Memory B cell (primary cell): ENCODE data around the gene KRT40.

ENCODE experiments used
- ATAC-seq: fragments of 150-1000 bp; cut with Tn5 transposase; 2 replicates; pipeline ENCODE4 v1.10.0; 2021; ENCODE audit warnings: low read depth, mild to moderate bottlenecking, moderate library complexity
- DNase-seq, 2 donors: peaks; one replicate each; pipeline ENCODE4 v3.0.0; 2022; ENCODE audit warnings: low spot score in 2 of 2
- H3K27ac Mint-ChIP-seq: one replicate; pipeline ENCODE4 v1.8.0; 2022; ENCODE audit warnings: mild to moderate bottlenecking, moderate library complexity, mixed read lengths
- H3K27me3 Mint-ChIP-seq: one replicate; pipeline ENCODE4 v1.8.0; 2022; ENCODE audit warnings: mixed read lengths
- H3K36me3 Mint-ChIP-seq: one replicate; pipeline ENCODE4 v1.8.0; 2022; ENCODE audit warnings: mild to moderate bottlenecking, mixed read lengths
- H3K4me1 Mint-ChIP-seq: one replicate; pipeline ENCODE4 v1.8.0; 2022; ENCODE audit warnings: mixed read lengths
- H3K4me3 Mint-ChIP-seq: one replicate; pipeline ENCODE4 v1.8.0; 2022; ENCODE audit warnings: mild to moderate bottlenecking, moderate library complexity, mixed read lengths
- H3K9me3 Mint-ChIP-seq: one replicate; pipeline ENCODE4 v1.8.0; 2022; ENCODE audit warnings: mixed read lengths

Gene KRT40

GRCh38 chr17:40984226-40984625 is at the start of gene KRT40:
Gene KRT40 (minus strand): TSS chr17:40984326. CDS start chr17:40984273, 53 bp downstream.
- ATAC-seq (no peak), DNase-seq (no peak)
- Mint-ChIP-seq H3K4me3 (no peak within 1 kb of the TSS), H3K9me3 (no peaks in the 10 kb centered on the region), H3K27ac (no peak within 1 kb of the TSS), H3K27me3 (peaks cover 16% of the 10 kb centered on the region), H3K36me3 (no peaks in the 10 kb centered on the region), H3K4me1 (peaks cover 4% of the 10 kb centered on the region)

- H3K4me1 Mint-ChIP-seq, result no peaks in the 10 kb centered on the region
- H3K36me3 Mint-ChIP-seq, result no peaks in the 10 kb centered on the region
- DNase-seq (no peak), ATAC-seq (no peak)
- H3K27me3 Mint-ChIP-seq, result peaks cover 8% of the 10 kb centered on the region
- H3K9me3 Mint-ChIP-seq, result no peaks in the 10 kb centered on the region
- no peak within 1 kb of the TSS for H3K27ac Mint-ChIP-seq
- H3K4me3 Mint-ChIP-seq, result no peak within 1 kb of the TSS
Measured at GRCh38 chr17:41029633-41030245, 45.6 kb upstream of the KRT40 start, which contains the start of gene KRTAP1-4. Gene KRTAP1-4 (minus strand): TSS chr17:41030195. CDS start chr17:41030078, 117 bp downstream.

GRCh38 chr17:41026715-41027471 is 42.8 kb upstream of the KRT40 start, which contains the start of gene KRTAP1-5:
Gene KRTAP1-5 (minus strand): TSS chr17:41027208. CDS start chr17:41027155, 53 bp downstream.
- H3K9me3 Mint-ChIP-seq, result peaks cover 2% of the 10 kb centered on the region

GRCh38 chr17:41024697-41025096 is 40.6 kb upstream of the KRT40 start:
- no peak overlapping the region for H3K27ac Mint-ChIP-seq
- DNase-seq (no peak), ATAC-seq (no peak)
- no peak overlapping the region for H3K4me3 Mint-ChIP-seq
- H3K4me1 Mint-ChIP-seq, result no peaks in the 10 kb centered on the region
- H3K36me3 Mint-ChIP-seq, result no peaks in the 10 kb centered on the region
- H3K27me3 Mint-ChIP-seq, result peaks cover 13% of the 10 kb centered on the region
- H3K9me3 Mint-ChIP-seq, result peaks cover 6% of the 10 kb centered on the region

More at GRCh38 chr17:41026715-41027471, 42.8 kb upstream of the KRT40 start, which contains the start of gene KRTAP1-5:
- DNase-seq, result no peak
- Mint-ChIP-seq H3K27me3 (peaks cover 13% of the 10 kb centered on the region), H3K4me1 (no peaks in the 10 kb centered on the region), H3K36me3 (no peaks in the 10 kb centered on the region), H3K27ac (no peak within 1 kb of the TSS), H3K4me3 (no peak within 1 kb of the TSS)
- no peak for ATAC-seq

- DNase-seq, result no peak
- no peak overlapping the region for H3K27ac Mint-ChIP-seq
- H3K4me3 Mint-ChIP-seq, result no peak overlapping the region
- no peak for ATAC-seq
- peaks cover 11% of the 10 kb centered on the region for H3K27me3 Mint-ChIP-seq
- no peaks in the 10 kb centered on the region for H3K36me3 Mint-ChIP-seq
- H3K4me1 Mint-ChIP-seq, result peaks cover 2% of the 10 kb centered on the region
- H3K9me3 Mint-ChIP-seq, result peaks cover 6% of the 10 kb centered on the region
Measured at GRCh38 chr17:41020336-41020735, 36.2 kb upstream of the KRT40 start.

- no peak overlapping the region for H3K4me3 Mint-ChIP-seq
Measured at GRCh38 chr17:41019415-41019814, 35.3 kb upstream of the KRT40 start.

GRCh38 chr17:41018541-41018940 is 34.4 kb upstream of the KRT40 start:
- no peaks in the 10 kb centered on the region for H3K36me3 Mint-ChIP-seq
- H3K4me1 Mint-ChIP-seq, result peaks cover 2% of the 10 kb centered on the region
- H3K4me3 Mint-ChIP-seq, result no peak overlapping the region
- peaks cover 6% of the 10 kb centered on the region for H3K9me3 Mint-ChIP-seq
- ATAC-seq (no peak), DNase-seq (no peak)
- no peak overlapping the region for H3K27ac Mint-ChIP-seq
- peaks cover 10% of the 10 kb centered on the region for H3K27me3 Mint-ChIP-seq

More at GRCh38 chr17:41019415-41019814, 35.3 kb upstream of the KRT40 start:
- Mint-ChIP-seq H3K27ac (no peak overlapping the region), H3K27me3 (peaks cover 10% of the 10 kb centered on the region), H3K36me3 (no peaks in the 10 kb centered on the region), H3K4me1 (peaks cover 2% of the 10 kb centered on the region), H3K9me3 (peaks cover 6% of the 10 kb centered on the region)
- no peak for DNase-seq
- ATAC-seq, result no peak

- Mint-ChIP-seq H3K36me3 (no peaks in the 10 kb centered on the region), H3K27ac (no peak overlapping the region), H3K4me1 (peaks cover 2% of the 10 kb centered on the region), H3K4me3 (no peak overlapping the region), H3K27me3 (peaks cover 10% of the 10 kb centered on the region), H3K9me3 (peaks cover 4% of the 10 kb centered on the region)
- ATAC-seq (no peak), DNase-seq (no peak)
Measured at GRCh38 chr17:41016578-41017215, 32.6 kb upstream of the KRT40 start.

GRCh38 chr17:41015454-41015853 is 31.3 kb upstream of the KRT40 start:
- Mint-ChIP-seq H3K4me1 (peaks cover 2% of the 10 kb centered on the region), H3K9me3 (no peaks in the 10 kb centered on the region), H3K27me3 (peaks cover 12% of the 10 kb centered on the region), H3K27ac (no peak overlapping the region), H3K36me3 (no peaks in the 10 kb centered on the region), H3K4me3 (no peak overlapping the region)
- DNase-seq (no peak), ATAC-seq (no peak)

- no peak for DNase-seq
- Mint-ChIP-seq H3K27ac (no peak overlapping the region), H3K9me3 (no peaks in the 10 kb centered on the region), H3K27me3 (peaks cover 14% of the 10 kb centered on the region), H3K36me3 (no peaks in the 10 kb centered on the region), H3K4me1 (peaks cover 2% of the 10 kb centered on the region), H3K4me3 (no peak overlapping the region)
- ATAC-seq, result no peak
Measured at GRCh38 chr17:41013606-41014005, 29.5 kb upstream of the KRT40 start.

- H3K27me3 Mint-ChIP-seq, result peaks cover 14% of the 10 kb centered on the region
- H3K4me1 Mint-ChIP-seq, result peaks cover 2% of the 10 kb centered on the region
- ATAC-seq (no peak), DNase-seq (no peak)
- H3K4me3 Mint-ChIP-seq, result no peak overlapping the region
- no peak overlapping the region for H3K27ac Mint-ChIP-seq
- no peaks in the 10 kb centered on the region for H3K36me3 Mint-ChIP-seq
- H3K9me3 Mint-ChIP-seq, result no peaks in the 10 kb centered on the region
Measured at GRCh38 chr17:41013181-41013580, 29.1 kb upstream of the KRT40 start.

GRCh38 chr17:41012326-41013120 is 28.4 kb upstream of the KRT40 start:
- Mint-ChIP-seq H3K4me1 (peaks cover 2% of the 10 kb centered on the region), H3K27ac (no peak overlapping the region), H3K9me3 (no peaks in the 10 kb centered on the region), H3K36me3 (no peaks in the 10 kb centered on the region), H3K27me3 (peaks cover 12% of the 10 kb centered on the region), H3K4me3 (no peak overlapping the region)
- ATAC-seq (no peak), DNase-seq (no peak)

GRCh38 chr17:41010441-41010840 is 26.3 kb upstream of the KRT40 start:
- peaks cover 10% of the 10 kb centered on the region for H3K27me3 Mint-ChIP-seq
- H3K4me1 Mint-ChIP-seq, result no peaks in the 10 kb centered on the region
- no peak for DNase-seq
- H3K27ac Mint-ChIP-seq, result no peak overlapping the region
- no peaks in the 10 kb centered on the region for H3K36me3 Mint-ChIP-seq
- no peaks in the 10 kb centered on the region for H3K9me3 Mint-ChIP-seq
- ATAC-seq, result no peak
- H3K4me3 Mint-ChIP-seq, result no peak overlapping the region
